ENCODE data around the gene ALOX5.
"Not testable (repeated sequence)": the region's sequence is repeated elsewhere in the genome, so short reads cannot be mapped to it uniquely, and the experiment has no call there.

ALOX5 gene

DNA sequence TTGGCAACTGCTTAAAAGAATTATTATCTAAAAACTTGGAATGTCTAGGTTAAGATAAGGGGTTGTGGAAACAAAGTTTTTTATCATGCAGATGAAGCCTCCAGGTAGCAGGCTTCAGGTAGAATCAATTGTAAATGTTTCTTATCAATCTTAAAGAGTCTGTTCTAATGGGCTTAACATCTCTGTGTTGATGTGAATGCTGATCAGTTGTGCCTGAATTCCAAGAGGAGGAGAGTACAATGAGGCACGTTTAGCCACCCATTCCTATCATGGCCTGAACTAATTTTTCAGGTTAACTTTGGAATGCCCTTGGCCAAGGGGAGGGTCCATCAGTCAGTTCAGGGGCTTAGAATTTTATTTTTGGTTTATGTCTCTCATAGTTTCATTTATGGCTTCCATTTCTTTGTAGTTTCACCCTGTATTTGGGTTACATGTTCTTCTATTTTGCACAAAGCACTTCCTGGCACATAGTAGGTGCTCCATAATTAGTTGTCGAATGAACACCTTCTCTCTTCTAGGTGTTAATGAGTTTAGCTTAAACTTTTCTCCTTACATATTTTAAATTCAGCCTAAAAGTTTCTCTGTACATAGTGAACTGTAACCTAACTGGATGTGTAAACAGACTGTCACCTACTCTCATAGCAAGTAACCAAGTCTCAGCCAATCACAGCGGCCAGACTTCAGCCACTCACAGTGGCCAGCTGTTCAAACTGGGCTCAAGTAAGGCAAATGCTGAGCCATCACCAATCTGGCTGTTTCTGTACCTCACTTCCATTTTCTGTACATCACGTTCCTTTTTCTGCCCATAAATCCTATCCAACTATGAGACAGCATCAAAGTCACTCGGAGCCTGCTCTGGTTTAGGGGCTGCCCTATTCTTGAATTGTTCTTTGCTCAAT is 34.7 kb downstream of the ALOX5 start:
- TF ChIP-seq GATA1 (IDR thresholded peaks at IDR 0.05; ENCODE audit: low read depth, low read length) (no peak), POLR2A (IDR thresholded peaks at IDR 0.05; ENCODE audit: low read length) (peak; percentile 30)
- DNase-seq: peak; percentile 41 to 51

DNA sequence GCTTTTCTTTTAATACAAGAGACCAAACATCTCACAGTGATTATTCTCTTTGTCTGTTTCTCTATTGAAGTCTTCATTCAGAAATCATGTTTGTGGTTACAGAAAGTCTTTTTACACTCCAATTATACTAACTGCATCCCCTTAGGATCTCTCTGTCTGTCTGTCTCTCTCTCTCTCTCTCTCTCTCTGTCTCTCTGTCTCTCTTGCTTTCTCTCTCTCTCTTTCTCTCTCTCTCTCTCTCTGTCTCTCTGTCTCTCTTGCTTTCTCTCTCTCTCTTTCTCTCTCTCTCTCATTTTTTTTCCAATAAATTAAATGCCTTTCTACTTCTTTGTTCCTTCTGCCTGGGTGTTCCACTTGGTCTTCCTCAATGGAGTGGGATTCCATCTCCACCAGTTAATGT is 35.3 kb downstream of the ALOX5 start:
- DNase-seq: not testable (repeated sequence)

DNA sequence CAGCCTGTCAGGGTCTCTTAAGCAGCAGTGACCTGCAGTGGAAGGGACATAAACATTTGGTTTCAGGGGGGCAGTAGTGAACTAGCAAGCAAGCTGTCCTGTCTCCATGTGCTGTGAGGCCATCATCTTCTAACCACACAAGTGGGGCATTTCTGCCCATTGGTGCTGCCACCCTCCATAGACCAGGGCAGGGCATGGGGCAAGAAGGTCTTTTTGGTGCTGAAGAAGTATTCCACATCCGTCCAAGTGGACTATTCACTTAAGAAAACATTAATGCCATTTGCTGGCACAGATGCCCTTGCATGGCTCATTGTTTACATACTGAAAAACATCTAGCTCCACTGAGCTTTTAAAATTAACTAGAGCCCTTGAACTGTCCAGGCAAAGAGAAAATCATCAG is 35.8 kb downstream of the ALOX5 start:
- TF ChIP-seq GATA1 (IDR thresholded peaks at IDR 0.05; ENCODE audit: low read depth, low read length) (no peak), POLR2A (IDR thresholded peaks at IDR 0.05; ENCODE audit: low read length) (no peak)
- peak; percentile 15 to 18 for DNase-seq

DNA sequence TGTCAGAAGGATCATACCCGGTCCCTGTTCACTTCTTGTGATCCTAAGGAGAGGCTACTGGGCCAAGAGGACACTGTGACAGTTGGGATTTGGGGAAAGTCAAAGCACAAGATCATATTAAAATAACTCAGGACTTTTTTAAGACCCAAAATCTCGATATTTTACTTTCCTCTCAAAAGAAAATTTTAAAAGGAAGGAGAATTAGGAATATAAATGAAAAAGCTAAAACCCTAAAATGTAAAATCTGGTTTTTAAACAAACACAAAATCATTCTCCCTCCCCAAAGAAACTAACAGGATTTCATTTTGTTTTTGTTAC is 36.4 kb downstream of the ALOX5 start:
- TF ChIP-seq GATA1 (IDR thresholded peaks at IDR 0.05; ENCODE audit: low read depth, low read length) (no peak), POLR2A (IDR thresholded peaks at IDR 0.05; ENCODE audit: low read length) (no peak)
- no peak for DNase-seq

DNA sequence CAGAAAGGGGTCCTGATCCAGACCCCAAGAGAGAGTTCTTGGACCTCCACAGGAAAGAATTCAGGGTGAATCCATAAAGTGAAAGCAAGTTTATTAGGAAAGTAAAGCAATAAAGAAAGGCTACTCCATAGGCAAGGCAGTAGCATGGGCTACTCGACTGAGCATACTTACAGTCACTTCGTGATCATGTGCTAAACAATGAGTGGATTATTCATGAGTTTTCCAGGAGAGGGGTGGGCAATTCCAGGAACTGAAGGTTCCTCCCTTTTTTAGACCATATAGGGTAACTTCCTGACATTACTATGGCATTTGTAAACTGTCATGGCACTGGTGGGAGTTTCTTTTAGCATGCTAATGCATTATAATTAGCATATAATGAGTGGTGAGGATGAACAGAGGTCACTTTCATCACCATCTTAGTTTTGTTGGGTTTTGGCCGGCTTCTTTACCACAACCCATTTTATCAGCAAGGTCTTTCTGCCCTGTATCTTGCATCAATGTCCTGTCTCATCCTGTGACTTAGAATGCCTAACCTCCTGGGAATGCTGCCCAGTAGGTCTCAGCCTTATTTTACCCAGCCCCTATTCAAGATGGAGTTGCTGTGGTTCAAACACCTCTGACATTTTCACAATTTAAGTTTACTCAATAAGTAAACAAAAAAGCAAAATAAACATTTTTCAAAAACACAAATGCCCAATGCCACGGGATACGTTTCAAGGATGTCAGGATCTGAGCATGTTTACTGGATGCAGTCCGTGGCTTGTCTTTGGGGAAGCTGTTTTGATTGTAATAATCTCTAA is 37.0 kb downstream of the ALOX5 start:
- TF ChIP-seq GATA1 (IDR thresholded peaks at IDR 0.05; ENCODE audit: low read depth, low read length) (no peak), POLR2A (IDR thresholded peaks at IDR 0.05; ENCODE audit: low read length) (peak; percentile 82)
- peak; percentile 83 to 89 for DNase-seq

DNA sequence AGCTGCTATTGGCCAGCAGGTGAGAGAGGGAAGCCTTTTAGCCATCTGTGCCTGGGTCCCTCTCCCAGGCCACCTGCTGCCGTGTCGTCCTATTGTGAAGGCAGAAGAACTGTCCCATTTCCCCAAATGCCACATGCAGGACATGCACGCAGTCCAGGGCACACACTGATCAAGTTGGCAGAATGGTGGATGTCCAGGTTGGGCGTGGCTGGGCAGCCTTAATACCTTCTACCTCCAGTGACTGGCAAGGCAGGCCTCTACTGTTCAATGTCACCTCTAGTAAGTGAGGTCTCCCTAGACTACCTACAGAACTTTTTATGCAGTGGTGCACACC is 37.6 kb downstream of the ALOX5 start:
- DNase-seq: no peak
- TF ChIP-seq GATA1 (IDR thresholded peaks at IDR 0.05; ENCODE audit: low read depth, low read length): no peak
- TF ChIP-seq POLR2A (IDR thresholded peaks at IDR 0.05; ENCODE audit: low read length): no peak

DNA sequence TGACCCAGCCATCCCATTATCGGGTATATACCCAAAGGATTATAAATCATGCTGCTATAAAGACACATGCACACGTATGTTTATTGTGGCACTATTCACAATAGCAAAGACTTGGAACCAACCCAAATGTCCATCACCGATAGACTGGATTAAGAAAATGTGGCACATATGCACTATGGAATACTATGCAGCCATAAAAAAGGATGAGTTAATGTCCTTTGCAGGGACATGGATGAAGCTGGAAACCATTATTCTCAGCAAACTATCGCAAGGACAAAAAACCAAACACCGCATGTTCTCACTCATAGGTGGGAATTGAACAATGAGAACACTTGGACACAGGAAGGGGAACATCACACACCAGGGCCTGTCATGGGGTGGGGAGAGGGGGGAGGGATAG is 41.0 kb downstream of the ALOX5 start:
- DNase-seq: not testable (repeated sequence)

DNA sequence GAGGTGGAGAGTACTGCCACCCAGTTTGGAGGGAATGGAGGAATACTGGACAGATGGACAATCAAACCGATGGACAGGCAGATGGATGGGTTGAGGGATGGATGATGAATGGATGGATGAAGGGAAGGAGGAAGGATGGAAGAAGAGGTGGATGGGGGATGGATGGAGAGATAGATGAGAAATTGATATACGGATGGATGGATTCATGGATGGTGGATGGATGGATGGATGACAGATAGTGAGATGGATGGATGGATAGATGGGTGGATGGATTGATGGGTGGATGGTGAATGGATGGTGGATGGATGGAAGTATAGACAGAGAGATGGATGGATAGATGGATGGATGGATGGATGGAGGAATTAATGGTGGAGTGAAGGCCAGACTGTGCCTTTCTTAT is 42.6 kb downstream of the ALOX5 start:
- TF ChIP-seq GATA1 (IDR thresholded peaks at IDR 0.05; ENCODE audit: low read depth, low read length): no peak
- TF ChIP-seq POLR2A (IDR thresholded peaks at IDR 0.05; ENCODE audit: low read length): no peak
- no peak for DNase-seq

DNA sequence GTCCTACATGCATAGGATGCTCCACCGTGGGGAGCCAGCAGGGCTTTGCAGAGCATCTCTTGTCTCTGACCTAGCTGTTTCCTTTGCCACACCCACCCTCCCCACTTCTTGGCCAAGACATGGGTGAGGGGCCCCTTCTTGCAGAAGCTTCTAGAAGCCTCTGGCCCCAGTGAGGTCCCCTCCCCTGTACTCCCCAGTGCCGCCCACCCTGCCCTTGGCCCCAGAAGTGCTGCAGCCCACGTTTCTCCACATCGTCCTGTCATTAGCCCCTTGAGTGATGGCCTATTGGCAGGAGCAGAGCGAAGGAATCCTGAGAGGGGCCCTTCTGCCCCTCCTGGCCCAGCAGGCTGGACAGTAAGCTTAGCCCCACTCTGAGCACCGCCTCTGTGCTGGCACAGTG is 43.7 kb downstream of the ALOX5 start:
- TF ChIP-seq GATA1 (IDR thresholded peaks at IDR 0.05; ENCODE audit: low read depth, low read length) (no peak), POLR2A (IDR thresholded peaks at IDR 0.05; ENCODE audit: low read length) (no peak)
- peak in 1 of 2 experiments; percentile 28 for DNase-seq

DNA sequence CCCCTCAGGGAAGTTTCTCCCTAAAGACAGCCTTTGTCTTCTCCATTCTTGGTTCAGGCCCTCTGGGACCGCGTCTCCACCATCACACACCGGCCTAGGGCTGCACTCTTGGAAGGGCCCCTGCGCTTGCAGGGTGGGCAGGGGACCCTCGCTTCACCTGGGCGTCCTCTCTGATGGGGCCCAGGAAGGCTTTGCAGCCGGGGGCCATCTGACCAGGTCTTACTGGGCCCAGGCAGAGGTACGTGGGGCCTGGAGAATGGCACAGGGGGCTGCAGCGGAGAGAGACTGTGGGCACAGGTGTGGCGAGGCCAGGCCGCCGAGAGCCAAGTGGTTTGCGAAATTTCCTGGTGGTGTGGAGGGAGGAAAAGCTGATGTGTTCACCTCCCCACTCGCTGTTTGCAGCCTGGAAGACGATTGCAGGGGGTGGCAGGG is 44.4 kb downstream of the ALOX5 start:
- no peak for TF ChIP-seq POLR2A (IDR thresholded peaks at IDR 0.05; ENCODE audit: low read length)
- no peak for DNase-seq

DNA sequence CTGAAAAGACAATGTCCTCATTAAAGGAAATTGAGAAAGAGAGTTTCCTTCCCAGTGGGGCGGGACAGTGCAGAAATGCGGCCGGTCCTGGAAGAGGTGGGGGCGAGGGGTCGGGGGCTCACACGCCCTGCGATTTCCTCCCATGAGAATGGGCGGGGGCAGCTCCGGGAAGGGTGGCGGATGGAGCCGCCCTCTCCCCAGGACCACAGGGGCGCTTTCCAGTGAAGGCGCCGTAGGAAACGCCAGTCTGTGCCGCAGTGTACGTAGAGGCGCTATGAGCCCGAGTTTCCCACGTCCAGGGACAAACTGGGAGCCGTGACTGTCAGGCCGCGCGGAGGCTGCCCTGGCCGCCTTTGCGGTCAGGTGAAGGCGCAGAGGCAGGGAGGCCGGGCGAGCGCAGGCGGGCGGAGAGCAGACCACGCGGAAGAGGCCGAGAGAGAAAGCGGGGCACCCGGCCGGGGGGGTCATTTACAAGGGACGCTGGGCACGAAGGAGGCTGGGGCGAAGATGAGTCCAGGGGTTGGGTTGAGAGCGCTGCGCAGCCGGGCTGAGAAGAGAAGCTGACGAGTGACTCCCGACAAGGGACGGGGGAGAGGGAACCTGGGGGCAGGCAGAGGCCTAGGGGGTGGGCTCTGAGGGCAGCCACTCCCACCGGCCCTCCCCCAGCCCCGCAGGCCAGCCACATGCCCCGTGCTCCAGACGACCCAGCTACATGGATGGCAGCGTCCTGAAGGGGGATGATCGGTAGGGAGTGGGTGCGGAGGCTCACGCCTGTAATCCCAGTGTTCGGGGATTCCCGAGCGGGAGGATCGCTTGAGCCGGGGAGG is 45.0 kb downstream of the ALOX5 start:
- no peak for TF ChIP-seq GATA1 (IDR thresholded peaks at IDR 0.05; ENCODE audit: low read depth, low read length)
- TF ChIP-seq POLR2A (IDR thresholded peaks at IDR 0.05; ENCODE audit: low read length): peak; percentile 90
- DNase-seq: peak; percentile 74 to 78

DNA sequence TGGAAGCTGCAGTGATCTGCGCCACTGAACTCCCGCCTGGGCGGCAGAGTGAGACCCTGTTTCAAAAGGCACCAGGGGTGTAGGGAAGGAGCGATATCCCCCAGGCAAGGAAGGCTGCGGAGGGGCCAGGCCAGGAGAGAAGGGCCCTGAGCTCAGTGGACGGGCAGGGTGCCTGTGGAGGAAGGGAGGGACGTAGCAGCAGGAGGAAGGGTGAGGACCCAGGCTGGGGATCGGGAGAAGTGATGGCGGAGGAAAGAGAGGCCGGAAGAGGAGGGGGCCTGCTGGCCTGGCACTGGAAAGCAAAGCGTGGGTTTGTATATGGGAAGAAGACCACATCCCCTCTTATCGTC is 45.6 kb downstream of the ALOX5 start:
- DNase-seq: no peak
- TF ChIP-seq POLR2A (IDR thresholded peaks at IDR 0.05; ENCODE audit: low read length) (peak; percentile 70), GATA1 (IDR thresholded peaks at IDR 0.05; ENCODE audit: low read depth, low read length) (no peak)

DNA sequence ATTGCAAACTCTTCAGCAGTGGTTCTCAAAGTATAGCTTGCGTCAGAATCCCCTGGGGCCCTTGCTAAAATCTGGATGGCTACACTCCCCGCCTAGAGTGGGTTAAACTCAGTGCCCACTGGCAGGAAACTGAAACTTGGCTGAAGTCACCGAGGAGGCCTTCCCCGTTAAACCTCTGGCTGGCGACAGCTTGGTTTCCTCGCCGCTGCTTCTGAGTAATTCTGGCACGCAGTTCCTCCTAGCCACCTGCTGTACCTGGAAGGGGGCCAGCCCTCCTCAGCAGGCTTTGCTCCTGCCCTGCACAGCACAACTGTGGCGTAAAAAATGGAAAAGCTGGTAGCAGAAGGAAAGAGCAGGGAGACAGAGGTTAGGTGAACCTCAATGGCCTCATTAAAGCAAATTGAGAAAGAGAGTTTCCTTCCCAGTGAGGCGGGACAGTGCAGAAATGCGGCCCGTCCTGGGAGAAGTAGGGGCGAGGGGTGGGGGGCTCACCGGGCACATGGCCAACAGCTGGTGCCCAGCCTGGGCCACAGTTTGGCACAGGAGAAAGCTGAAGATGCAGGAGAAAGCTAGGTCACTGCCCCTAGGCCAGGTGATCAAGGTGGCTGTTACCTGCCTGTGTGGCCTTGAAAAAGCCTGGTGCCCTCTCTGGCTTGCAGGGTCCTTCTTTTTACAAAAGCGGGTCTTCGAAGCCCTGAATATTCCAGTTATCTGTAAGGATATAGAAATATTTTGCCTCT is 46.6 kb downstream of the ALOX5 start:
- peak; percentile 31 for TF ChIP-seq POLR2A (IDR thresholded peaks at IDR 0.05; ENCODE audit: low read length)
- TF ChIP-seq GATA1 (IDR thresholded peaks at IDR 0.05; ENCODE audit: low read depth, low read length): no peak
- peak; percentile 64 to 69 for DNase-seq
